Left forelimb (tissue), 1 donor: ENCODE data around the gene ITGB2.

Source experiments
- DNase-seq: peaks from one replicate; pipeline ENCODE4 v3.0.0-alpha.2; 2018; ENCODE audit warnings: low spot score

ITGB2 gene

DNA sequence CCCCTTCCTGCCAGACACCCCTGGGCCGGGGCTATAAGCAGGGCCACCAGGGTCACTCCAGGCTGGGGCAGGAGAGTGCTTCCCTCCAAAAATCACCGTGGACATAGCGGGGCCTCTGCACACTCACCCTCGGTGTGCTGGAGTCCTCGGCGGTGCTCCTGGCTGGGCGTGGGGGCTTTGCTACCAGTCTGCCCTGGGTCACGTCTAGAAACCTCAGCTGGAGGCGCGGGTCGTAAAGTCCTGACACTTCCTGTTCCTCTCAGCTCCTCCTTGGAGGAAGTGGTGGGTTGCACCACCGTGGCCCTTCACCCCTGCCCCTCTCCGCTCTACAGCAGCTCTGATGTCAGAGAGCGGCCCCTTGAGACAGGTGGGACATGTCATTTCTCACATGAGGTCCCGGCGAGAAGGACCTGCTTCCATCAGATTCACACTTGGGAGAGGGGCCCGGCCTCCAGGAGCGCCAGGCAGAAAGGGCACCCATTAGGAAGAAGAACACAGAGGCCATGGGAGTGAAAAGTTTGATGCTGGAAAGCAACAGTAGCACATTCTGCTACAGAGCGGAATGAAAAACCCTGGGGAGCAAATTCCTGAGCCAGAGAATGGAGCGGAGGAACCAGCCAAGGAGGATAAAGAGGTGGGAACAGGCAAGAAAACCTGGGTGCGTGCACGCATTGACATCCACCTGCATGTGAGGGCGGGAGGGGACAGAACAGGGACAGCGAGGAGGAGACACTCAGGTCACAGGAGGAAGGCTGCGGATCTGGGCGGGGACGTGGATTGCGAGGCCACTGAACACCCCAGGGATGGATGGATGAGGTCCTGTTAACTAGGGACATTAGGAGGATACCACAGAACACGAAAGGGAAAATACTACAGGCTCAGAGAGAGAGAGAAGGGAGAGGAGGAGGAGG is at the start of gene ITGB2:
Gene ITGB2, minus strand, starts transcription at position 206 of the 911 bp plus-strand sequence. CDS start 10,117 bp downstream, outside the sequence.
- no peak for DNase-seq

DNA sequence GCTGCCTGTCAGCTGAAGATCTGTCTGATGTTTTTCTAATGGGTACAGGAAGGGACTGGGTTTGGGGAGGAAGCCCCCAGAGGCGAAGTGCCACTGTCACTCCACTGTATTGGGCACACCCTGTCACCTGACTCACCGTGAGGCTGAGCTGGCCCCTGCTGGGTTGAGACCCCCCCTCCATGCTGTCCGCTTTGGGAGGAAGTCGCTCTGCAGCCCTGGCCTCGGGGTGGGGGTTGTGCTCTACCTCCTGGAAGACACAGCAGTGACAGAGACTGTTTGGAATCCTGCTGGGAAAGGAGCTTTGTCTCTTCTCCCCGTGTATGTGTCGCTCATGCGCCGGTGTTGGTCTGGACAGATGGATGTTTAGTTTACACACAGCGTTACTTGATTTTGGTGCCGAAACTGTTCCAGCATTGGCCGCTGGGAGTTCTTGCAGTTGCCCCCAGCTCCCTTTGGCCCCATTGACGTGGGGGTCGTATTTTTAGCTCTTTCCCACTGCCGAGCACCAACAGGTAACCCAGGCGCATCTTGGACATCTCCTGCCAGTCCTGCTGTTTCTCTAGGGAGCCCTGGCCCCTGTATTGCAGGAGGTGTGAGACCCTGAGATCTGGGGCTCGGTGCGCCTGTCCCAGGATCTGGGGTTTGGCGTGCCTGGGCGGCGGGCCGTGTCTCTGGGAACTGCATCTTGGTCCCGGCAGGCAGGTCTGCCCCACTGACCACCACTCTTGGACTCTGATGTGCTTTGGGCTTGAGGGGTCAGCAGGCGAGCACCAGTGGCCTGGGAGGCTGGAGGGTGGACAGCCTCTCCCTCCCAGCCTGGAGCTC is 49.4 kb upstream of the ITGB2 start:
- no peak for DNase-seq

DNA sequence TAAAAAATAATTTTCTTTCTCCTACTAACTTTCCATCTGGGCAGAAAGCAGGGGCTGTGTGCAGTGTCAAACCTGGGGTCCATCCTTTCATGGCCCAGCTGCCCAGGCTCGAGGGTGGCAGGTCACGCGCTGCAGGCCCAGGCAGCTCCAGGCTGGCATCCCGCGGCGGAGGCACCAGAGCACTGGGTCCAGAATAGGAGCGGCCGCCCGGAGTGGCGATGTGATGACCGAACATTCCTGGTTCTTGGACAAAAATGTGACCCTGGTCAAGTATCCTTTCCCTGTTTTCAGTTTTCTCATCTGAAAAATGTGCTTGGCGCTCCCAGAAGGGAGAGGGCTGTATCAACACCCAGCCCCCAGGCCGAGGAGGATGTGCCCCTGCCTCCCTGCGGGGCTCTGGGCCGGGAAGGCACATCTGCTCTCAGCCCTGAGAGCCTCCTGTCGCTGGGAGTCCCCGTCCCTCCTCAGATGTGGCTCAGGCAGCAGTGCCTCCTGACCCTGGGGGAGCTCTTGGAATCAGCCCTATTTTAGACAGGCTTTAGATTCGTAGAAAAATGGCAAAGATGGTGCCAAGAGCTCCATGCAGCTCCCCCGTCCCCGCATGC is 48.5 kb upstream of the ITGB2 start:
- DNase-seq = no peak

DNA sequence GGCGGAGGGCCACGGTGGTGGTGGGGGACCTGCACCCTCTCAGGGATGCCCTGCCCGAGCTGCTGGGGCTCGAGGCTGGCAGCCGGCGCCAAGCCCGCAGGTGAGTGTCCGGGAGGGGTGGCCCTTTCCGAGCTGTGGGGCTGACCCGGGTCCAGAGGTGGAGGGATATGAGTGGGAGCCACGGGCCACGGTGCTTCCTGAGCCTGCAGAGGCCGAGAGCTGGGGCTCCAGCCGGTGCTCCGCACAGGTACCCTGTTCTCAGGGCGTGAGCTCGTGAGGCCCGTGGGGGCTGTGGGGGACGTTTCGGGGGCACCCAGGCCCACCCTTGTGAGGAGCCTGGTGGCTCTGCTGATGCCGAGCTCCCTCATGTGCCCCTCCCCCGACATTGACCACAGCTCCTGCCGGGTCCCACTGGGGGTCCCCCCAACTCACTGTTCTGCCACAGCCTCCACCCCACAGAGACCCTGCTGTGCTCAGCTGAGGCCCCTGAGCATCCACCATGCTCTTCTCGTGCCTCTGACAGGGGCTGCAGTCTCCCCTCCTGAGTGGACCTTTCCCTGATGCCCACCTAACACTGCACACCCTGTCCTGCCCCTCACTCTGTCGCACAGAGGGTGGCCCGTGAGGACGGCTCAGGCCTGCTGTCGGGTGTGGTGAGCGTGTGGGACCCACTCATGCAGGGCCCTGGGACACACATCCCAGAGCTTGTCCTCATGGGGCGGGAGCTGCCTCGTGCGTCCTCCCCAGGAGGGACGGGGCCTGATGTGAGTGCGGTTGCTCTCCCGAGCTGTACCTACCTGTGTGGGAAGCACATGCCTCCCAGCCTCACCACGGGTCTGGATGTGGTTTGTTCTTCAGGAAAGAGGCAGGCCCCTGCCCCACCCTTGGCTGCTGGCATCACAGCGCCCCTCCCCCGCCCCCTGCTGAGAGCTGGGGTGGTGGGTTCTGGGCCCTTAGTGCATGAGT is 46.7 kb upstream of the ITGB2 start:
- no peak for DNase-seq

DNA sequence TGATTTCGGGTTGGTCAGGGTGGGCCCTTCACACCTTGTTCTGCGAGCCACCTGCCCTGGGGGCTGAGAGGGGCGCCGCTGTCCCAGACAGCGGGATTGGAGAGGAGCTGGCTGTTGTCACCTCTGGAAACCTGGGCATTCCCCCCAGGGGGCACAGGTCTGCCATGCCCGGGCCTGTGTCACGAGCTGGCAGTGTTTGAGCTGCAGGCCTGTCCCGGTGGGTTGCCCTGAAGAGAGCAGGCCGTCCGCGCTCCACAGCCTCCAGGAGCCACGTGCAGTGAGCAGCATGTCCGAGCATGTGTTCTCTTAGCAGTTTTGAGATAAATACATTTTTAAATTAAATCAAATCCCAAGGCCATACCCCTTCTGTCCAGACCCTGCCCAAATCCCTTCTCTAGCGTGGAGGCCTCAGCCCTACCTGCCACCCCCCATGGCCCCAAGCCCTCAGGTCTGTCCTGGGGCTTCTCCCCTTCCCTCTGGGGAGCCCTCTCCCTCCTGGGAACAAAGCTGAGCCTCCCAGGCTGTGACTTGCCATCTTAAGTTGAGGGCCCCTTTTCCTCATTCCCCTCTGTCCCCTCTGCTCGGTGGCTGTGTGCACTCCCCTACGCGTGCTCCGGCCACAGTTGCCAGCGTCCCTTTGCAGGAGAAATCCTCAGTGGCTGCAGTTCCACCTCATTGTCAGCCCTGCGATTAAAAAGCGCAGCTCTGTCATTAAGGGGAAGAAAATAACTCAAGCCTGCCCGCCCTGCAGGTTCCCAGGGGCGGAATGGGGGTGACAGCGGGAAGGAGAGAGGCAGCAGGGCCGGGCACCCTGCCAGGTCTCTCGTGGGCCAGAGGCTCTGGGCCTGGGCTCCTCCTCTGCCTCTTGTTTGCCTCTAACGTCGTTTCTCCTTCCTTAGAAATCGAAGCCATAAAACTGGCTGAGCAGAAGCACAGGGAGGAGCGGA is 45.7 kb upstream of the ITGB2 start:
- no peak for DNase-seq

DNA sequence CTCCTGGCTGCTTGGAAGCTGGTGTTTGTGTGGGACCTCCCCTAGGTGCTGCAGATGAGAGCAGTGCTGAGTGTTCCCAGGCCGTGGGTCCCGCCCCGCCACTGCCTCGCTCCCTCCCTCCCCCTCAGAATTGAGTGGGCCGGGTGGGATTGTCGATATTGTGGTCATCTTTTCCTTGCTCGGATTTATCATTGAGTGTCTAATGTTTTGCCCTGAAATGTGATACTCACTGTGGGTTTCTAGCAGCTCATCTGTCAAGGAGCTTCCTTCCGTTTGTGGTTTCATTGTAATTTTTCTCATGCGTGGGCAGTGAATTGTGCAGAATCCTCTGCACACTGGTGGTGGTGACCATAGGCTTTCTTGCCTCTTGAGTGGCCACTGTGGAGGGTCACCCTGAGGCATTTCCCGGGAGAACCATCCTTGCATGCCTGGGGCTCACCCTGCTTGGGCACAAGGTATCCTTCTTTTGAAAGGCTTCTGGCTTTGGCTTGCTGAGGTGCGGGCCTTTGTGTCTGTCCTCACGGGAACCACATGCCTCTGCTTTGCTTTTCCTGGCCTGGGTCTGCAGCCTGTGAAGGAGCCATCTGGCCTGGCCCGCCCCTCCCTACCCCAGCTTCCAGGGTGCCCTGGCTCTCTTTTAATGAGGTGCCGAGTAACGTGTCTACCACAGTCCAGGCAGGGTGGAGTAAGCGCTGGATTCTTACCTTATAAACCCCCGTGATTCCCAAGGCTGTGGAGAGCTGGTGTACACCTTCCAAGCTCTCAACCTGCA is 44.7 kb upstream of the ITGB2 start:
- DNase-seq = no peak

DNA sequence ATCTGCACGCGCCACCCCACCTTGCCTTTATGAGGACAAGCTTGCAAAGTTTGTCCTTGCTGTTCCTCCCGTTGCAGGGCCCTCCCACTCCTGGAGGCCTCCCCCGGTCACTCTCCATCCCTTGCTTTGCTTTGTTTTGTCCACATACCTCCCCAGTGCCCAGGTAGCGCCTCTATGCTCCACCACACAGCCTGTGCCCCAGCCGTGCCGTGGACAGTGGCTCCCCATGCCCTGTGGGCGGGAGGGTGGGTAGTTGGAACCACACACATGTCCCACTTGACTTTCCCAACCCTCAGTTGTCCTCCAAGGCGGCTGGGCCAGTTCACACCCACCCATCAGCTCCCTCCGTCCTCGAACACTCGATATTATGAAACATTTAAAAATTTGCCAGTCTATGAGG is 43.7 kb upstream of the ITGB2 start:
- DNase-seq = no peak

DNA sequence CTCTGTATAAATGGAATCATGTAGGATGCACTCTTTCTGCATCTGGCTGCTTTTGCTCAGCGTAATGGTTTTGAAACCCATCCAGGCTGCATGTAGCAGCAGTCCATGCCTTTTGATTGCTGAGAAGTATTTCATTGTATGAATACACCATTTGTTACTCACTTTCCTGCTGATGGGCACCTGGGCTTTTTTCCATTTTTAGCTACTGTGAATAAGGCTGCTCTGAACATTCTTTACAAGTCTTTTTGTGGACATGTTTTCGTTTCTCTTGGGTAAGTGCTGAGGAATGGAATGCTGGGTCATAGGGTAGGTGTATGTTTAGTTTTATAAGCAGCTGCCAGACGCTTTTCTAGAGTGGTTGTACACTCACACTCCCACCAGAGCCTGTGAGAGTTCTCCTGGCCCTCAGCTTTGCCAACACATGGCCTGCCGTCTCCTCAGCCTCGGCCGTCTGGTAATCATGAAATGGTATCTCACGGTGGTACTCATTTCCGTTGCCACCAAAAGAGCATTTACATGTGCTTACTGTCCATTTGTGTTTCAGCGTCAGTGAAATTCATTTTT is 41.8 kb upstream of the ITGB2 start:
- no peak for DNase-seq

DNA sequence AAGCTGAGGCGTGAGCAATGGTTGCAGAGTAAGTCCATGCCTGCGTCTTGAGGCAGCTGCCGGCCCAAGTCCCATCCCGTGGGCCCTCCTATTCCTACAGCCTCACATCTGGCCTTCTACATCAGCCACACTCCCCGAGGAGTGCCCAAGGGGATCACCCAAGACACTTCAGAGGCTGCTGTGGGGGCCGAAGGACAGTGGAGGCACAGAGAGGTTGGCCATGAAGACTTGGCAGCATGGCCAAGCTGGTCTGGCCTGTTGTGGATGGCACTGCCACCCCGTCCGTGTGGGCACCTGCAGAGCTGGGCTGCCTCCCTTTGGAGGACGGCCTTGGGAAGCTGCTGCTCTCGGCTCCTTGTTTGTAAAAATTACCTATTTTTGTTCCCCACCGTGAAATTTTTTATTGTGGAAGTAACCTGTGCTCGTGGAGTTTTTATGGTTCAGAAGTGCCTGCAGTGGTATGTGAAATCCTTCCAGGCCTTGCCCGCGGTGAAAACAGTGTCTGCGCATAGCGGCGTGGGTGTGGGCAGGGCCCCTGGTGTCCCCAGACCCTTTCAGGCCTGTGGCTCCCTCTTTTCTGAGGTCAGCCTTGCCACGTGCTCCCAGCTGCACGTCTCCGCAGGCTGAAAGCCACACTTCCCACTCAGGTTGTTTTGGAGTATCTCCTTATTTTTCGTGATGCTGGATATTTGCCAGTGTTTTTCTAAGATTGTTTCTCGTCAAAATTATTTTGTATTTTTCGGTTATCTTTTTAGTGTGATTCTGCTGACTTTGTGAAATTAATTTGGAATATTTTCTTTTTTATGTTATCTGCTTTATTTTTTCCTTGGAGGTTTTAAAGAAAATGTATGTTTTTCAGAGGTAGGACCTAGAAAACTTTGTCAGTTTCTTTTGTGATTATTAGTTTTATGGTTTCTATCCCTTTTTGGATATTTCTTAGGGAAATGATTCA is 39.7 kb upstream of the ITGB2 start:
- DNase-seq = no peak

DNA sequence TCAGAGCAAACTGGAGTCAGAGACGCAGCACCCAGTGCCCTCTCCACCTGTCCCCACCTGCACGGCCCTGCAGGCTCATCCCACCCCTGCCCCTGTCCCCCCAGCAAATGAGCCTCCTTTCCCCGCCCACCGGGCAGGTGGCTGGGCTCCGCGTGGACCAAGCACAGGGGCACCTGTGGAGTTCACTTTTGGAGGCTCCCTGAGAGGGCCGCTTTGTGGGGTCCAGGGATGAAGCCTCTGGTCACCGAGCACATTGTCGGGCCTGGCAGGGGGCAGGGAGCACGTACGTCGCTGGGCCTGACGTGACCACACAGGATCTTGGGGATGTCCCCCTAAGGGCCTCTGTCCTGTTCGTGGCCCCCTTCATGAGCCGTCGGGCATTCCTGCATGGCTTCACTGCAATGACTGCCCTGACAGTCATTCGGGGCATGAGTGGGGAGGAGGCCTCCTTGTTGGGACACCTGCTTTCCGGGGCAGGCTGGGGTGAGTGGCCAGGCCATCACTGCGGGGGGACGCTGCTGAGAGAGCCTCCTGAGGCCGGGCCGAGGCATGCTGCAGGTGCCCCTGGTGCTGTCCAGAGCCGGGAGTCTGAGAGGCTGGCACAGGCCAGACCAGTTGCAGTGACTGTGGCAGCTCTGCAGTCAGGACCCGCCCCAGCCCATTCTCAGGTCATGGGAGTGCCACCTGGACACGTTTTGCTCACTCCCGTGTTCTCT is 38.8 kb upstream of the ITGB2 start:
- DNase-seq = no peak

DNA sequence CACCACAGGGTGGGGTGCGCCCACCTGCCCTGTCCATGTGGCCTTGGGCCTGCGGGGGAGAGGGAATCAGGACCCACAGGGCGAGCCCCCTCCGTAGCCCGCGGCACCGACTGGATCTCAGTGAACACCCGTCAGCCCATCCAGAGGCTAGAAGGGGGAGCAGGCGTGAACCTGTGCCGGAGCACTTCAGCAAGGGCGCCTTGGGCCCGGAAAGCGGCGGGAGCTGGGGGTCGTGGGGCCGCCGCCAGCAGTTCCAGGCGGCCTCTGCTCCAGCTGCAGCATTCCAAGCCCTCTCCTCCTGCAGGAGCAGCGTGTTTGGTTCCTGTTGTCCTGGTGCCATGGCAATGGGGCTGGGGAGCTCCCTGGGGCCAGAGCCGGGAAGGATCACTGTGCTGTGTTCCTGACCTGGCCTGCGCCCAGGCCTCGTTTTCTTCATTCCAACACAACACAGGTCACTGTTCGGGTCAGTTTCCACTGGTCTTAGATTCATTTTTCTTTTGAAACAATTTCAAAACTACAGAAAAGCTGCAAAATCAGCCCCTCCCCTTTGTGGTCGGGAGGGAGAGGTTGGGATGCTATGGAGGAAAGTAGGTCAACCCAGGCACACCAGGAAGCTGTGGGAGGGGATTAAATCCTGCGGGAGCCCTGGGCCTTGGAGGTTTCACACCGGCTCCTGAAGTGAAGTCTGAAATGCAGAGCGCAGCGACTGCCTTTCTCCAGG is 37.9 kb upstream of the ITGB2 start:
- DNase-seq = peak; percentile 90

DNA sequence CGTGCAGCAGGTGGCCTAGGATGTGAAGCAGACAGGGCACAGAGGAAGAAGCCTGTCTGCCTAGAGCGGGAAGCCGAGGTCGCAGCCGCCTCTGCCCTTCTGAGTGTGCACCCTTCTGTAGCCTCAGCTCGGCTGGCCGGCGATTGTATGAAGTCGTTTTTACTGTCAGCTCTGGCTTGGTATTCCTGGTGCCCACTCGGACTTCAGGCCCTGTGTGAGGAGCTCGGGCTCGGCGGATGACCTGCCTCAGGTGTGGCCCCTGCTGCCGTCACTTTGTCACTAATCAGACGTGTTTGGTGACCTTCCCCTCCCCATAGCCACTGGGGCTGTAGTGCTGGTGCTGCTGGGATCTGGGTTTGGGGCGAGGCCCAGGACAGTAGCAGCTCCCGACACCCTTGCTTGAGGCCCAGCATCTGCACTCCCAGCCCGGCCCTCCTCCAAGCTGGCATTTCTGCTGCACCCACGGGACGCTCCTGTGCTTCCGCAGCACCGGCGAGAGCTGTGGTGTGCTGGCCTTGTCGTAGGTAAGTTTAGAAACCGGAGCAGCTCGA is 37.3 kb upstream of the ITGB2 start:
- no peak for DNase-seq

DNA sequence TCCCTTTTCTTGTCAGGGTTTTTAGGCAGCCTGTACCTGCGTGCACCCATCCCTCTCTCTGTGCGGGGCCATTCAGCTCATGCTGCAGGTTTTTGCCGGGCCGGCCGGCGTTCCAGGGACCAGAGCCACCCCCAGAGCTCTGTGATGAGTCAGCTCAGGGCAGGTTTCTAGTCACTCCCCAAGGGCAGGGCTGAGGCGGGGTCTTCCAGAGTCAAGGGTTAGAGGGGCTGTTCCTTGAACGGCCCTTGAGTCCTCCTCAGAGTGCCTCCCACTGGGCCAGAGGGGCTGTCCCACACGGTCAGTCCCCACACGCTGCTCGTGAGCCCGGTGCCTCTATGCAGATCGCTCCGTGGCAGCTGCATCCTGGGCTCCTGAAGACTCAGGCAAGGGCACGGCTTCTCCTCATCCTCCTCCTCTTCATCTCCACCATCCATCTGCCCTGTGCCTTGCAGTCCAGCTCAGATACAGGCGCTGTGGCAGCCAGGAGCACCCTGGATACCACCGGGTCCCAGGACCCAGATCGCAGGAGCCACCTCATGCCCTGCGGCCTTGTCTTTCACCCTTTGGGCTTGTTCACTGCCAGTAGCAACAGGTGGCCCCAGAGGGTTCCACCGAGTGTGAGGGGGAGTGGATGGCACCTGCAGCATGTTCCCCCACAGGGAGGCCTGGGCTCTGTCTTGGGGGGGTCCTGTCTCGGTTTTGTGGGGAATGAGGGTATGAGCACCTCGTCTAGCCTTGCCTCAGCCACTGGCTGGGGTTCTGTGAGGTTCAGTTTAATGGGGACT is 36.5 kb upstream of the ITGB2 start:
- DNase-seq = no peak

DNA sequence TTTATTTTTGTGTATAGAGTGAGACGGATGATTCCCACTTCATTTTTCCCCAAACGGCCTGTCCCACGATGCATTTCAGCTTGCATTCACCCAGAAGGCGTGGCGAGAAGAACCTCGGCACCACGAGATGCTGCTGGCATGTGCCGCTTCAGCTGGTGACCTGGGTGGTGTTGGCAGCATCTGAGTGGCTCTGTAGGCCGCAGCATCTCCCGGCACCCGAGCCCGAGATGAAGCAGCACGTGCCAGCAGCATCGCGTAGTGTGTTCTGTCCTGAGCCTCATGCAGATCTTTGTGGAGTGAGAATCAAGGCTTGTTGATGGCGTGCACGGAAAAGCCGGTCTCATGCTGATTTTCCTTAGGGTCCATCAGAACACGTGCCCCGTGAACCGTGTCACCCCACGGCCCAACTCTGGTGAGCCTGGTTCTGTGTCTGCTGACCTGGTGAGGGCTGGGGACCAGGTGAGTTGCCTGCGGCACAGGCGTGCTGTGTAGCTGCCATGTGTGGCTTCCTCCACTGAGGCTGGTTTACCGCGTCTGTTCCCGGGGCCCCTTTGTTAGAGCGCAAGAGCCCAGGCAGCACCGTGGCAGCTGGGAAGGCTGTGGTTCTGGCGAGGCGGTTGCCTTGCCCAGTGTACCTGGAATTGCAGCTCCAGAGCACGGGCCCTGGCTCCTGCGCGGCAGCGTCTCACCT is 35.8 kb upstream of the ITGB2 start:
- no peak for DNase-seq

DNA sequence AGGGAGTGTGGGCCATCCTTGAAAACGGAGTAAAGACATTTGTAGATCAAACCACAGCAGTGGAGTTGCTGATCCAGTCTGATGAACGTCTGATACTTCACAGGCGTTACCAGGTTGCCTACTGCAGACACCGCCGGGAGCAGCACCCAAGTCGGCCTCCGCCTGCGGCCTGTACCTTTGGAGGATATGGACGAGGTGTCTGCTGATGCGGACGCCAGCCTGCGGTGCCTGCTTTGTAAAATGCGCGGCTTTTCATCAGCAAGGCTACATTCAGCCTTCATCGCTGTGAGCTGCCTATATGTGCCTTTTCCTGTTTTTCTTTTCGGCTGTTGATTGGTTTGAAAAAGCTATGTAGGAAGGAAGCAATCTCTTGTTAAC is 35.1 kb upstream of the ITGB2 start:
- DNase-seq = no peak
